ENCODE measurements around the gene SAMM50. TPM values are rescaled to one million over a fixed set of nuclear protein-coding genes. Genes with fewer than 3 reads are reported as not detected.

Gene SAMM50
- 10 to 100 TPM; 41.9 to 42.4 TPM for total RNA-seq

DNA sequence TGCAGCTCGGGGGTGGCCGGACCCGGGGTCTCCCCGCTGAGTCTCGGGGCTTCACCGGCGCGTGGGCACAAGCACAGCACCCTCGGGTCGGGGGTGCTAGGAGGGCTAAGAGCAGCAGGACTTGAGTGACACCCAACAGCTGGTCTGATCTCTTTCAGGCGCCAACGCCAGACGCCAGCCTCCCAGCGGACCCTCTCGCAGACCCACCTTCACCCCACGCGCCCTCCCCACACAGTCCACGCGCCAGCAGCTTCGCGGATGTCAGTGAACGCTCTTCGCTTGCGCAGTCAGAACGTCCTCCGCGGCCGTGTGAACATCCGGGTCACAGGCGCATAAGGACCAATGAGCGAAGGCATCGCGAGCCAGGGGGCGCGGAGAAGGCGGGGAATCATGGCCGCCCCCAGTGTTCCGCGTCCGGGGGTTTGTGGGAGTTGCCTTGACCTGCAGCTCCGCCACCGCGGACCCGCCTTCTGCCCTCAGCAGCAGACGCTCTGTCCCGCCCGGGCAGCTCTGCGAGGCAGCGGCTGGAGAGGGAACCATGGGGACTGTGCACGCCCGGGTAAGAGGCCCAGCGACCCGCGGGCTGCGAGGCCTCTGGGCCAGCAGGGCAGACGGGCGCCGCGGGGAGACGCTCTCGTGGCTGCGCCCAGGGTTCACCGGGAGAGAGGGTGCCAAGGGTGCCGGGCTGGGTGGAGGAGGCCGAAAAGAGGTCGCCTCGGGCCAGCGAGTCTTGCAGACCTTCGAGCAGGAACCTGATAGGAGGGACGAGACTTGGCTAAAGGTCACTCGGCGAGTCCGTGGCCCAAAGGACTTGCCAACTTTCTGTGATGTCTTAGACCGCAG lies at the start of gene SAMM50:
TSS of gene SAMM50 (plus strand) at position 403 of the 843 bp plus-strand sequence. CDS start at position 539, 136 bp downstream.
- Mint-ChIP-seq H3K4me3 (peak within 1 kb of the TSS; percentile 91), H3K27ac (peak within 1 kb of the TSS; percentile 81), H3K36me3 (ENCODE audit: low read depth) (peaks cover 4% of the 10 kb centered on the region), H3K4me1 (peaks cover 33% of the 10 kb centered on the region), H3K9me3 (no peaks in the 10 kb centered on the region), H3K27me3 (no peaks in the 10 kb centered on the region)
- peak; percentile 93 for DNase-seq
- CTCF ChIA-PET = interaction anchor here (0.9 to 2.1 kb wide), 4 partner anchors 10 to 72 kb away, joined by 3 to 14 read pairs (median 7); no protein-coding TSS in a partner anchor
- POLR2A ChIA-PET = interaction anchor here (0.6 to 2.0 kb wide), 15 partner anchors 10 to 730 kb away, joined by 3 to 20 read pairs (median 4); partner anchors contain the start of genes EFCAB6 and PARVG

DNA sequence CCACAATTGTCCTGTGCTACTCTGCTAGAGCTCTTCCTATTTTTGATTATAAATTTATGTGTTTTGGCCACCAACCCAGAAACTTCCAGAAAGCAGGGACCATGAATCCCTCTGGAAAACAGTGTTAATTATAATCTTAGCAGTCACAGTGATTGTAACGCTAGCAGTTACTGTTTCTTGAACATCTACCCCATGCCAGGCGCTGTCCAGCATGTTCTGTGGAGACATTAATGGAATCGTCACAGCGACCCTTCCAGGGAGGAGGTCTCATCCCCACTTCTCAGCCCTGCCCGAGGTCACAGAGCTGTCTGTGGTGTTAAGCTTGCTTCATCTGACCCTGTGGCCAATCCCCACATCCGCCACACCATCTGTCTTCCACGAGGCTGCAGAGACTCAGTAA lies 49.6 kb upstream of the SAMM50 start:
- H3K4me3 Mint-ChIP-seq = no peak overlapping the region
- CTCF ChIA-PET = no interaction called here
- H3K4me1 Mint-ChIP-seq = no peaks in the 10 kb centered on the region
- H3K27ac Mint-ChIP-seq = no peak overlapping the region
- no peaks in the 10 kb centered on the region for H3K36me3 Mint-ChIP-seq (ENCODE audit: low read depth)
- no peaks in the 10 kb centered on the region for H3K27me3 Mint-ChIP-seq
- no peaks in the 10 kb centered on the region for H3K9me3 Mint-ChIP-seq
- POLR2A ChIA-PET = interaction anchor here (0.7 kb wide), 1 partner anchor 49 kb away, joined by 3 read pairs; no protein-coding TSS in a partner anchor
- DNase-seq = no peak

DNA sequence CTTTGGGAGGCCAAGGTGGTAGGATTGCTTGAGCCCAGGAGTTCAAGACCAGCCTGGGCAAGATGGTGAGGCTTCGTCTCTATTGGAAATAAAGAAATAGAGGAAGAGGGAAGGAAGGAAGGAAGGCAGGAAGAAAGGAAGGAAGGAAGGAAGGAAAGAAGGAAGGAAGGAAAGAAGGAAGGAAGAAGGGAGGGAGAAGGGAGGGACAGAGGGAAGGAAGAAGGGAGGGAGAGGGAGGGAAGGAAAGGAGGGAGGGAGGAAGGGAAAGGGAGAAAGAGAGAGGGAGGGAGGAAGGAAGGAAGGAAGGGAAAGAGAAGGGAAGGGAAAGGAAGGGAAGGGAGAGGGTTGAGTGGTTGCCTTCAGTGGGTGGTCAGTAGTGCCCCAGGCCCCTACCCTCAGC lies 45.5 kb upstream of the SAMM50 start:
- ChIA-PET POLR2A (no interaction called here), CTCF (no interaction called here)
- no peaks in the 10 kb centered on the region for H3K36me3 Mint-ChIP-seq (ENCODE audit: low read depth)
- H3K27ac Mint-ChIP-seq = no peak overlapping the region
- no peaks in the 10 kb centered on the region for H3K9me3 Mint-ChIP-seq
- H3K4me3 Mint-ChIP-seq = no peak overlapping the region
- H3K4me1 Mint-ChIP-seq = no peaks in the 10 kb centered on the region
- no peak for DNase-seq
- H3K27me3 Mint-ChIP-seq = peaks cover 7% of the 10 kb centered on the region

DNA sequence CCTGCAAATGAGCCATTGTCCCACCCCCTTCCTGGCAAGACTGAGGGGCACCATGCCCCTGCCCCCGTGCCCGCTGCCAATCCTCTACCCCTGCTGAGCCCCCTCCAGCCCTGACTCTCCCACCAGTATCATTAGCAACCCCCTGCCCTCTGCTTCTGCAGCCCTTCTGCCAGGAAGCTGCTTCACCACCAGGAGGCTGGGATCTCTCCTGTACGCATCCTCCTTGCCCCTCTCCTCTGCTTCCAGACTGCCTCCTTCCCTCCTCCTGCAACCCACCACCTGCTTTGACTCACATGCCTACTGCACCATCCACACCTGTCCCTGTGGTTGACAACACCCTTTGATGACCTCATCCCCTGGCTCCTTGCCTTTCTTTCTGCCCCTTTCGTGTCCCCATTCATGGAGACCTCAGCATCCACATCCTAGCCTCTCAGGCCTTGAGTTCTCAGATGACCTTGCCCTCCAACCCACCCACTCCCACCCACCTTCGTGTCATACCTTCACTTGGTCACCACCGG lies 45.0 kb upstream of the SAMM50 start:
- H3K4me1 Mint-ChIP-seq = no peaks in the 10 kb centered on the region
- no peak overlapping the region for H3K27ac Mint-ChIP-seq
- no peaks in the 10 kb centered on the region for H3K36me3 Mint-ChIP-seq (ENCODE audit: low read depth)
- H3K27me3 Mint-ChIP-seq = peaks cover 7% of the 10 kb centered on the region
- POLR2A ChIA-PET = no interaction called here
- no peaks in the 10 kb centered on the region for H3K9me3 Mint-ChIP-seq
- CTCF ChIA-PET = no interaction called here
- no peak overlapping the region for H3K4me3 Mint-ChIP-seq
- DNase-seq = no peak

DNA sequence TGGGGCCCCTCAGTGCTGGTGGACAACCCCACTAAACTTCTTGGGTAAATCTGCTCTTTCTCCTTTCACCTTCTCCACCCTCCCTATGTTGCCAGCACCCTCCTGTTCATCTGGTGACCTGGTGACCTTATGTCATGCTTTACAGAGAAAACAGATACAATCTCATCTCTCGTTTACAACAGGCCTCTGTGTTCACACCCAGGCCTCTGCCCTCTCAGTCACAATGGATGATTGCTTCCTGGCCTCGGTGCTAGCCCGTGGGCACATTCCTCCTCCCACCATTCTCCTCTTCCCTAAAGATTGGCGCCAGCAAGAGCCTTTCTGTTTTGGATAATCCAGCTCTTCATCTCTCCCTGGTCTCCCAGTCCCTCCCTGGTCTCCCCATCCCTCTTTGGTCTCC lies 43.9 kb upstream of the SAMM50 start:
- Mint-ChIP-seq H3K4me1 (no peaks in the 10 kb centered on the region), H3K9me3 (no peaks in the 10 kb centered on the region), H3K27me3 (peaks cover 7% of the 10 kb centered on the region), H3K27ac (no peak overlapping the region), H3K36me3 (ENCODE audit: low read depth) (no peaks in the 10 kb centered on the region), H3K4me3 (no peak overlapping the region)
- no peak for DNase-seq
- ChIA-PET CTCF (no interaction called here), POLR2A (no interaction called here)

DNA sequence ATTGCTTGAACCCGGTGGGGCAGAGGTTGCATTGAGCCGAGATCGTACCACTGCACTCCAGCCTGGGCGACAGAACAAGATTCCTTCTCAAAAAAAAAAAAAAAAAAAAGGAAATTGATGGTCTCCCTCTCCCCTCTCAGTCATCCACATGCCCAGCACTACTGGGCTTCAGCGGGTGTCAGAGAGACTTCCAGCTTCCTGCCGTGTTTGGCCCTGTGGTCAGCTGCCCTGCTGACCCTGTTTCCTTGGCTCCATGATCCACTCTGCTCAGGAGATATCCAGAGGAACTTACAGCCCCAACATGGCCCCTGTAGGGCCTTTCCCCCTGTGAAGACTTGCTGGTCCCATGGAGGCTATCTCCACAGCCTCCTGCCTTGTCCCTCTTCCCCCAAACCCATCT lies 37.7 kb upstream of the SAMM50 start:
- Mint-ChIP-seq H3K9me3 (no peaks in the 10 kb centered on the region), H3K27ac (no peak overlapping the region), H3K4me1 (no peaks in the 10 kb centered on the region), H3K27me3 (peaks cover 9% of the 10 kb centered on the region), H3K4me3 (no peak overlapping the region), H3K36me3 (ENCODE audit: low read depth) (no peaks in the 10 kb centered on the region)
- POLR2A ChIA-PET = no interaction called here
- no peak for DNase-seq
- CTCF ChIA-PET = no interaction called here

DNA sequence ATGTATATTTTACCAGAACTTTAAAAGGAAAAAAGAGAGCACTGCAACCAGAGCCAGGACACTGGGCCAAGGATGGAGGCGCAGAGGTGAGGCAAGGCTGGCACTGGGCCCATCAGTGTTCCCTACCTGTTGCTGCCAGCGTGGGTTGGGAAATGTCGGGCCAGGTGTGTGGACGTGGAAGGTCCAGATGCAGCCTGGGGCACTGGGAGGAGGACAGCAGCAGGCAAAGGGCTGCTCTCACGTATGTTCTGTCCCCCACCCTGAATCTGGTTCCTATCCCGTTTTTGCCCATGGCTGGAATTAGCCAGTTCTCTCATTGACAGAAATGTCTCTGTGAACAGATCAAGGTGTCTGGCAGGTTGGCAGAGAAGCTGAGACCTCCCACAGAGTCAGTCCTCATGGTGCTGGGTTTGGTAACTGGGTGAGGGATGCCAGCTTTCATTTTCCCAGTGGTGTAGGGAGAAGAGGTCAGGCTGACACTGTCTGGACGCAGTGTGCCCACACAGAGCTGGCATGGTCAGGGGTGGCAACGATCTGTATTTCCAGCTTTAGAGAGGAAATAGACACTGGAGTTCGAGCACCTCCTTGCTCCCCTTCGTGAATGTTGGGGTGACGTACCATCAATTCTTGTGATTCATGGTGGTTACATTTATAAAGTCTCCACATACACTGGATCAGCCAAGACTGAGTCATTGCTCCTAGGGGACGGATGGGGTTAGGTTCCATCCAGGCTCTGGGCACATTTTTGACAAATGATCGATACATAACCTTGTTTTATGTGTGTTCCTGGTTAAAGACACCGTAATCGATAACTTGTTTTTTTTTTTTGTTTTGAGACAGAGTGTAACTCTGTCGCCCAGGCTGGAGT lies 35.9 kb upstream of the SAMM50 start:
- Mint-ChIP-seq H3K27ac (no peak overlapping the region), H3K36me3 (ENCODE audit: low read depth) (no peaks in the 10 kb centered on the region), H3K9me3 (no peaks in the 10 kb centered on the region), H3K27me3 (peaks cover 14% of the 10 kb centered on the region), H3K4me3 (no peak overlapping the region), H3K4me1 (peaks cover 6% of the 10 kb centered on the region)
- ChIA-PET POLR2A (no interaction called here), CTCF (interaction anchor here (1.4 kb wide), 1 partner anchor 36 kb away, joined by 3 read pairs; no protein-coding TSS in a partner anchor)
- DNase-seq = no peak

DNA sequence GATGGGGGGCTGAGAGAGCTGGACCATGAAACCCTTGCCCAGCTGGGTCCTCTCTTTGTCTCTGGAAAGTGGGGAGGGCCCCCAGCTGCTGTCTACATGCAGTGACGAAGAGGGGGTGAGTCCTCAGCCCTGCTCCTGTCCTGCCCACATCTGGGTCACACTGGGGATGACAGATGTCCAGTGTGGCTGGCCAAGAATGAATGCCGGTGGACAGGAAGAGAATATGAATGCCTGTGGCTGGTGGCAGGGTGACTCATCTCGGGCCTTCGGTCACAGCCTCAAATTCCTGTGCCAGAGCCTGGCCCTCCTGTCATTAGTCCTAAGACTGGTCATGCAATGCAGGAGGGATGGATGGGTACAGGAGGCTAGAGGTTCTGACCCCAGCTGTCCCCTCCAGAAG lies 33.9 kb upstream of the SAMM50 start:
- no peaks in the 10 kb centered on the region for H3K9me3 Mint-ChIP-seq
- ChIA-PET POLR2A (no interaction called here), CTCF (interaction anchor here (1.7 kb wide), 1 partner anchor 38 kb away, joined by 5 read pairs; no protein-coding TSS in a partner anchor)
- DNase-seq = no peak
- H3K4me1 Mint-ChIP-seq = peaks cover 8% of the 10 kb centered on the region
- no peaks in the 10 kb centered on the region for H3K36me3 Mint-ChIP-seq (ENCODE audit: low read depth)
- no peak overlapping the region for H3K4me3 Mint-ChIP-seq
- peaks cover 25% of the 10 kb centered on the region for H3K27me3 Mint-ChIP-seq
- no peak overlapping the region for H3K27ac Mint-ChIP-seq

DNA sequence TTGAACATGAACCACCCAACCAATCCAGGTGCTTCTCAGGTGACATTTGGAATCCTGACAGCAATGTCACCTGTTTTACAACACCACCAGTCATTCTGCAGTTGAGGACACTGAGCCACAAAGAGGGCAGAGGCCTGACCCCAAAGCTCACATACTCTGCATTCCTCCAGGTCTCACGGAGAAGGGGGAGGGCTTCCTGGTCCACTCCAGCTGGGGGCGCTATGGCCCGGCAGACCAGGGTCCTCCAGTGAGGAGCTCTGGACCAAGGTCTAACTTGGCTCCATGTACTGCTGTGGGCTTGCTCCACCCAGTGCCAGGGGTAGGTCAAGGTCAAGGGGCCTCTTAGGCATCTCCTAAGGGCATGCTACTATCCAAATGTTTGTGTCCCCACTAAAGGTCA lies 33.1 kb upstream of the SAMM50 start:
- peaks cover 22% of the 10 kb centered on the region for H3K27me3 Mint-ChIP-seq
- peaks cover 8% of the 10 kb centered on the region for H3K4me1 Mint-ChIP-seq
- no peaks in the 10 kb centered on the region for H3K9me3 Mint-ChIP-seq
- no peaks in the 10 kb centered on the region for H3K36me3 Mint-ChIP-seq (ENCODE audit: low read depth)
- no peak for DNase-seq
- POLR2A ChIA-PET = no interaction called here
- H3K27ac Mint-ChIP-seq = no peak overlapping the region
- CTCF ChIA-PET = interaction anchor here (1.2 to 1.7 kb wide), 2 partner anchors 24 to 39 kb away, joined by 3 to 5 read pairs; no protein-coding TSS in a partner anchor
- no peak overlapping the region for H3K4me3 Mint-ChIP-seq

DNA sequence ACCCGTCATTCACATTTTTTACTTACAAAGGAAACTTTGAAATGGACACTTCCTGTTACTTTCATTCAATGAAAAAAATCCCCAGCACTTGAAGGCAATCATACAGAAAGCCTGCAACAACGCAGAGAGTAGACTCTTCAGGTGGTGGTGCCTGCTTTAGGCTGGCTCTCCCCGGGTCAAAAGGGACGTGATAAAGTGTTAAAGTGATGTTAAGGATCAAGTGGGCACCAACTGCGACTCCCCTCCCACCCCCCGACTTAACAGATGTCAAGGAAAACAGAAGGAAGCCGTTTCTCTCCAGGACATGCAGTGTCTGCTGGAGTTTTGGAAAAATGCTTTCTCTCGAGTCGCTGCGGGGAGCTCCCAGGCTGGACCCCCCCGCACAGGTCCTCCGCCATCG lies 32.1 kb upstream of the SAMM50 start:
- H3K36me3 Mint-ChIP-seq (ENCODE audit: low read depth) = no peaks in the 10 kb centered on the region
- peaks cover 8% of the 10 kb centered on the region for H3K4me1 Mint-ChIP-seq
- peaks cover 21% of the 10 kb centered on the region for H3K27me3 Mint-ChIP-seq
- H3K9me3 Mint-ChIP-seq = no peaks in the 10 kb centered on the region
- no peak for DNase-seq
- H3K27ac Mint-ChIP-seq = no peak overlapping the region
- peak overlapping the region; percentile 49 for H3K4me3 Mint-ChIP-seq
- ChIA-PET POLR2A (no interaction called here), CTCF (interaction anchor here (1.2 to 1.4 kb wide), 2 partner anchors 23 to 40 kb away, joined by 3 to 4 read pairs; no protein-coding TSS in a partner anchor)

DNA sequence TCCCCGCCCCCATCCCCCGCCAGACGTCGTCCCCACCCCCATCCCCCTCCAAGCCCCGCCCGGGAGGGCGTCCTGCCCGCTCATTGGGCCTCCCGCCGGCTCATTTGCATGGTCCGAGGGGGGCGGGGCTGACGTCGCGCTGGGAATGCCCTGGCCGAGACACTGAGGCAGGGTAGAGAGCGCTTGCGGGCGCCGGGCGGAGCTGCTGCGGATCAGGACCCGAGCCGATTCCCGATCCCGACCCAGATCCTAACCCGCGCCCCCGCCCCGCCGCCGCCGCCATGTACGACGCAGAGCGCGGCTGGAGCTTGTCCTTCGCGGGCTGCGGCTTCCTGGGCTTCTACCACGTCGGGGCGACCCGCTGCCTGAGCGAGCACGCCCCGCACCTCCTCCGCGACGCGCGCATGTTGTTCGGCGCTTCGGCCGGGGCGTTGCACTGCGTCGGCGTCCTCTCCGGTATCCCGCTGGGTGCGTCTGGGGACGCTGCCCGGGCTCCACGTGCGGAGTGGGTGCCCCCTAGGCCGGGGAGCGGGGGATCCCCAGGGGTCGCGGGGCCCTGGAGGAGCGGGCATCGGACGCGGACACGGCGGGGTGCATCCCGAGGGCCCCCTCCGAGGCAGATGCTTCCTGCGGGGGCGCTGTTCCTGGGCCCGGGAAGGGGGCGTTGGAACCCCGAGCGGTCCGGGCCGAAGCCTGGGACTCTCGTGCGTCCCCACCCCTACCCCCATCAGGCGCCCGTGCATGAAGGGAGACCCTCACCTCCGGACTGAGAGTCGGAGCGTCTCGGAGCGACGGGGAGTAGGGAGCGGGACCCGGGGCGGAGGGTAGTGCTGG lies 31.4 kb upstream of the SAMM50 start, which contains the start of gene PNPLA3:
TSS of gene PNPLA3 (plus strand) at position 175 of the 834 bp plus-strand sequence. CDS start at position 282, 107 bp downstream.
- CTCF ChIA-PET = interaction anchor here (0.9 to 1.4 kb wide), 2 partner anchors 22 to 41 kb away, joined by 3 to 4 read pairs; no protein-coding TSS in a partner anchor

DNA sequence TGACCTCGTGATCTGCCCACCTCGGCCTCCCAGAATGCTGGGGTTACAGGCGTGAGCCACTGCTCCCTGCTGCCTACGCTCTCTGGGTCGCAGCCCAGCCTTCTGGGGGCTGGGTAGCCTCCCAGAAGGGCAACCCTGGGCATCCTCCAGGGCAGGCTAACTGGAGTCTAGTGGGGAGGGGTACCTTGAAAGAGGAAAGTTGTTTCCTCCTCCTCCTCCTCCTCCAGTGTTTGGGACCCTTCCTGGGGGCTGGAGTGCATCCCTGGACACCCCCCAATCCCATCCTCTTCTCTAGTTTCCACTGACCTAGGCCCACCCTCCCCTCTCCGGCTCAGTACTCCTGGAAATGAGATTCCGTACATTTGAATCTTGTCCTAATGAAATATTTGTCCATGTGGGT lies 30.4 kb upstream of the SAMM50 start:
- Mint-ChIP-seq H3K4me3 (no peak overlapping the region), H3K27me3 (peaks cover 26% of the 10 kb centered on the region), H3K36me3 (ENCODE audit: low read depth) (no peaks in the 10 kb centered on the region), H3K9me3 (no peaks in the 10 kb centered on the region), H3K27ac (no peak overlapping the region), H3K4me1 (peaks cover 8% of the 10 kb centered on the region)
- ChIA-PET CTCF (interaction anchor here (0.9 kb wide), 2 partner anchors 21 to 42 kb away, joined by 3 read pairs; no protein-coding TSS in a partner anchor), POLR2A (no interaction called here)
- no peak for DNase-seq

More for the DNA sequence above, 31.4 kb upstream of the SAMM50 start, which contains the start of gene PNPLA3:
- POLR2A ChIA-PET = no interaction called here
- DNase-seq = peak; percentile 72
- Mint-ChIP-seq H3K27ac (no peak within 1 kb of the TSS), H3K27me3 (peaks cover 26% of the 10 kb centered on the region), H3K4me1 (peaks cover 8% of the 10 kb centered on the region), H3K4me3 (peak within 1 kb of the TSS; percentile 49), H3K9me3 (no peaks in the 10 kb centered on the region), H3K36me3 (ENCODE audit: low read depth) (no peaks in the 10 kb centered on the region)
